ENCODE data around the gene SCGB1A1.

The SCGB1A1 gene

GRCh38 chr11:62398011-62398994 lies 20.5 kb upstream of the SCGB1A1 start:
- DNase-seq (ENCODE audit: low read depth) = no peak

- DNase-seq (ENCODE audit: low read depth) = no peak
Measured at GRCh38 chr11:62399172-62399877, 19.5 kb upstream of the SCGB1A1 start.

GRCh38 chr11:62399878-62400266 lies 19.0 kb upstream of the SCGB1A1 start:
- DNase-seq (ENCODE audit: low read depth) = no peak

GRCh38 chr11:62400281-62400680 lies 18.6 kb upstream of the SCGB1A1 start:
- no peak for DNase-seq (ENCODE audit: low read depth)

- DNase-seq (ENCODE audit: low read depth) = no peak
Measured at GRCh38 chr11:62400760-62401159, 18.1 kb upstream of the SCGB1A1 start.

GRCh38 chr11:62401356-62401755 lies 17.5 kb upstream of the SCGB1A1 start:
- DNase-seq (ENCODE audit: low read depth) = no peak

GRCh38 chr11:62401811-62402210 lies 17.0 kb upstream of the SCGB1A1 start:
- DNase-seq (ENCODE audit: low read depth) = no peak

GRCh38 chr11:62402226-62402959 lies 16.4 kb upstream of the SCGB1A1 start:
- DNase-seq (ENCODE audit: low read depth) = no peak

GRCh38 chr11:62402960-62403730 lies 15.7 kb upstream of the SCGB1A1 start:
- DNase-seq (ENCODE audit: low read depth) = no peak

- DNase-seq (ENCODE audit: low read depth) = no peak
Measured at GRCh38 chr11:62404435-62404834, 14.4 kb upstream of the SCGB1A1 start.

GRCh38 chr11:62404901-62405300 lies 13.9 kb upstream of the SCGB1A1 start:
- DNase-seq (ENCODE audit: low read depth) = no peak

- DNase-seq (ENCODE audit: low read depth) = no peak
Measured at GRCh38 chr11:62406034-62406433, 12.8 kb upstream of the SCGB1A1 start.

- DNase-seq (ENCODE audit: low read depth) = no peak
Measured at GRCh38 chr11:62409831-62410230, 9.0 kb upstream of the SCGB1A1 start.

GRCh38 chr11:62410972-62411371 lies 7.9 kb upstream of the SCGB1A1 start:
- DNase-seq (ENCODE audit: low read depth) = no peak

- no peak for DNase-seq (ENCODE audit: low read depth)
Measured at GRCh38 chr11:62411524-62411923, 7.3 kb upstream of the SCGB1A1 start.

- DNase-seq (ENCODE audit: low read depth) = no peak
Measured at GRCh38 chr11:62413060-62413696, 5.7 kb upstream of the SCGB1A1 start.

GRCh38 chr11:62416596-62416995 lies 2.2 kb upstream of the SCGB1A1 start:
- no peak for DNase-seq (ENCODE audit: low read depth)

- no peak for DNase-seq (ENCODE audit: low read depth)
Measured at GRCh38 chr11:62418136-62418535, 697 bp upstream of the SCGB1A1 start.

GRCh38 chr11:62419314-62419929 lies 589 bp downstream of the SCGB1A1 start:
- no peak for DNase-seq (ENCODE audit: low read depth)

GRCh38 chr11:62419943-62420342 lies 1.1 kb downstream of the SCGB1A1 start:
- no peak for DNase-seq (ENCODE audit: low read depth)

GRCh38 chr11:62420882-62421281 lies 2.0 kb downstream of the SCGB1A1 start:
- no peak for DNase-seq (ENCODE audit: low read depth)
